Measurements from ENCODE around the gene SIRPA. TPM values are rescaled to one million over a fixed set of nuclear protein-coding genes. Genes with fewer than 3 reads are reported as not detected.

Gene SIRPA
- total and polyA plus RNA-seq, 2 experiments from 2014 or later, result 93.3 to 101 TPM

GRCh38 chr20:1847780-1848179 lies 47.4 kb upstream of the SIRPA start:
- TF ChIP-seq EZH2 (IDR thresholded peaks at IDR 0.05; ENCODE audit: insufficient read depth, poor library complexity, severe bottlenecking), result no peak
- no peak for TF ChIP-seq EZH2phosphoT487 (IDR thresholded peaks at IDR 0.05; ENCODE audit: insufficient read depth, low read depth)
- no peaks in the 10 kb centered on the region for H3K79me2 ChIP-seq (ENCODE audit: insufficient read depth)
- no peak overlapping the region for H3K4me2 ChIP-seq (ENCODE audit: unreplicated experiment)
- H2AFZ ChIP-seq, result no peak overlapping the region
- no peaks in the 10 kb centered on the region for H3K27me3 ChIP-seq (replicated peaks; ENCODE audit: insufficient read depth)
- peaks cover 11% of the 10 kb centered on the region; the same call in 1 of the 2 replicates for H3F3A ChIP-seq (ENCODE audit: insufficient read depth)
- no peaks in the 10 kb centered on the region for H3K36me3 ChIP-seq (ENCODE audit: low read depth)
- H3K27ac ChIP-seq, result no peak overlapping the region
- no peak overlapping the region for H3K4me3 ChIP-seq
- H3K9me2 ChIP-seq (ENCODE audit: insufficient read depth), result no peaks in the 10 kb centered on the region
- no peak overlapping the region for H3K9ac ChIP-seq
- no peak for DNase-seq
- in situ Hi-C loops (cut with MboI), result no loop called here
- H4K20me1 ChIP-seq (ENCODE audit: insufficient read depth), result no peaks in the 10 kb centered on the region
- H3K4me1 ChIP-seq (ENCODE audit: insufficient read depth), result no peaks in the 10 kb centered on the region
- H3K9me3 ChIP-seq (ENCODE audit: low read depth), result no peaks in the 10 kb centered on the region
- WGBS, 2 experiments (ENCODE audit: low coverage in 1 of 2, low lambda C conversion rate in 2 of 2, missing lambda C conversion rate in 2 of 2), result 98 to 100% methylated on average over 2 of the region's 2 CpGs

DNA sequence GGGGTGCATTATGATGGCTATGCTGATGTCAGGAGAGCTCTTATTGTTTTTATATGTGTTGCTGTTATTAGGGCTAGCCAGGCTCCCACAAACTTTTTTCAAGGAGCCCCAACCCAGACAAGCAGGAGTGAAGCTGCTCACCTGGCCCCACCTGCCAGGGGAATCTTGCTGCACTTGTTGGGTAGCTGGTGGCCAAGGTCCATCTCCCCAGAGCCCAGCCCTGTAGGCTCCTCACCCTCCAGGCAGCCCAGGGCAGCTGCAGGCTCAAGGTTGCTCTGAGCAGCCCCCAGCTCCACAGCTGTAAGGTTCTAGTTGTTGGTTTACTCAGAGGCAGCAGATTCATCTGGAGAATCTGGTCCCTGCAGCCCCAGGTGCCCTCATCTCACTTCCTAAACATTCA lies 46.8 kb upstream of the SIRPA start:
- in situ Hi-C loops (cut with MboI), result no loop called here

DNA sequence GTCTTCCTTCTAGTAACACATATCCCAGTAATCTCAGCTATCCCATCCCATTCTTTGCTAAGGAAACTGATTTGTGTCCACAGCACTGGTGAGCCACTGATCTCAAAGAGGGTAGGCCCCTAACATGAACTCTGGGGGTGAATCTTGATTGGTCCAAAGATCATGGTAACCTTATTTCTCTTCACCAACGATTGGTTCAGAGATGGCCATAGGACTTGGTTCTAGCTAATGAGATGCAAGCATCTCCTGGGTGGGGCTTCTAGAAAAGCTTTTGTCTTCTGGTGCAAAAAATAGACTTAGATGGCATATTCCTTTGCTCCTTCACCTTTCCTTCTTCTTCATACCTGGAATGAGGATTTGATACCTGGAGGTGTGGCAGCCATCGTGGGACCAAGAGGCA lies 43.8 kb upstream of the SIRPA start:
- no peak overlapping the region for H3K9ac ChIP-seq
- H3K27ac ChIP-seq, result no peak overlapping the region
- H3K36me3 ChIP-seq (ENCODE audit: low read depth), result no peaks in the 10 kb centered on the region
- in situ Hi-C loops (cut with MboI), result no loop called here
- no peaks in the 10 kb centered on the region for H3K79me2 ChIP-seq (ENCODE audit: insufficient read depth)
- no peaks in the 10 kb centered on the region for H3K9me2 ChIP-seq (ENCODE audit: insufficient read depth)
- WGBS, 2 experiments (ENCODE audit: low coverage in 1 of 2, low lambda C conversion rate in 2 of 2, missing lambda C conversion rate in 2 of 2), result 67 to 72% methylated on average over 2 of the region's 2 CpGs
- no peaks in the 10 kb centered on the region for H4K20me1 ChIP-seq (ENCODE audit: insufficient read depth)
- no peak for DNase-seq
- H3K4me1 ChIP-seq (ENCODE audit: insufficient read depth), result no peaks in the 10 kb centered on the region
- H3K4me2 ChIP-seq (ENCODE audit: unreplicated experiment), result no peak overlapping the region
- H3K9me3 ChIP-seq (ENCODE audit: low read depth), result no peaks in the 10 kb centered on the region
- H2AFZ ChIP-seq, result no peak overlapping the region
- no peak for TF ChIP-seq EZH2 (IDR thresholded peaks at IDR 0.05; ENCODE audit: insufficient read depth, poor library complexity, severe bottlenecking)
- TF ChIP-seq EZH2phosphoT487 (IDR thresholded peaks at IDR 0.05; ENCODE audit: insufficient read depth, low read depth), result no peak
- H3K27me3 ChIP-seq (replicated peaks; ENCODE audit: insufficient read depth), result no peaks in the 10 kb centered on the region
- no peak overlapping the region for H3K4me3 ChIP-seq
- no peaks in the 10 kb centered on the region for H3F3A ChIP-seq (ENCODE audit: insufficient read depth)

More for the DNA sequence above, 46.8 kb upstream of the SIRPA start:
- H3K4me2 ChIP-seq (ENCODE audit: unreplicated experiment), result no peak overlapping the region
- H4K20me1 ChIP-seq (ENCODE audit: insufficient read depth), result no peaks in the 10 kb centered on the region
- no peaks in the 10 kb centered on the region for H3K4me1 ChIP-seq (ENCODE audit: insufficient read depth)
- no peak for TF ChIP-seq EZH2 (IDR thresholded peaks at IDR 0.05; ENCODE audit: insufficient read depth, poor library complexity, severe bottlenecking)
- no peak for TF ChIP-seq EZH2phosphoT487 (IDR thresholded peaks at IDR 0.05; ENCODE audit: insufficient read depth, low read depth)
- no peak overlapping the region for H2AFZ ChIP-seq
- no peaks in the 10 kb centered on the region for H3K27me3 ChIP-seq (replicated peaks; ENCODE audit: insufficient read depth)
- H3K9me3 ChIP-seq (ENCODE audit: low read depth), result no peaks in the 10 kb centered on the region
- H3K9ac ChIP-seq, result no peak overlapping the region
- H3K4me3 ChIP-seq, result no peak overlapping the region
- no peaks in the 10 kb centered on the region for H3K36me3 ChIP-seq (ENCODE audit: low read depth)
- H3K27ac ChIP-seq, result no peak overlapping the region
- peaks cover 11% of the 10 kb centered on the region; the same call in 1 of the 2 replicates for H3F3A ChIP-seq (ENCODE audit: insufficient read depth)
- H3K79me2 ChIP-seq (ENCODE audit: insufficient read depth), result no peaks in the 10 kb centered on the region
- DNase-seq, result no peak
- H3K9me2 ChIP-seq (ENCODE audit: insufficient read depth), result no peaks in the 10 kb centered on the region

- Histone ChIP-seq H3K36me3 (ENCODE audit: low read depth) (no peaks in the 10 kb centered on the region), H3K9ac (no peak overlapping the region), H3K27me3 (replicated peaks; ENCODE audit: insufficient read depth) (no peaks in the 10 kb centered on the region), H2AFZ (no peak overlapping the region), H3K4me3 (no peak overlapping the region), H4K20me1 (ENCODE audit: insufficient read depth) (no peaks in the 10 kb centered on the region), H3F3A (ENCODE audit: insufficient read depth) (peaks cover 1% of the 10 kb centered on the region; the same call in 1 of the 2 replicates), H3K4me2 (ENCODE audit: unreplicated experiment) (no peak overlapping the region), H3K79me2 (ENCODE audit: insufficient read depth) (no peaks in the 10 kb centered on the region), H3K27ac (no peak overlapping the region), H3K4me1 (ENCODE audit: insufficient read depth) (peaks cover under 1% of the 10 kb centered on the region; the same call in 1 of the 2 replicates), H3K9me2 (ENCODE audit: insufficient read depth) (no peaks in the 10 kb centered on the region), H3K9me3 (ENCODE audit: low read depth) (no peaks in the 10 kb centered on the region)
- in situ Hi-C loops (cut with MboI), result no loop called here
- WGBS, 2 experiments (ENCODE audit: low coverage in 1 of 2, low lambda C conversion rate in 2 of 2, missing lambda C conversion rate in 2 of 2), result 84 to 87% methylated on average over 7 of the region's 7 CpGs
- DNase-seq, result no peak
- TF ChIP-seq EZH2 (IDR thresholded peaks at IDR 0.05; ENCODE audit: insufficient read depth, poor library complexity, severe bottlenecking) (no peak), EZH2phosphoT487 (IDR thresholded peaks at IDR 0.05; ENCODE audit: insufficient read depth, low read depth) (no peak)
Measured at GRCh38 chr20:1853473-1853872, 41.7 kb upstream of the SIRPA start.

DNA sequence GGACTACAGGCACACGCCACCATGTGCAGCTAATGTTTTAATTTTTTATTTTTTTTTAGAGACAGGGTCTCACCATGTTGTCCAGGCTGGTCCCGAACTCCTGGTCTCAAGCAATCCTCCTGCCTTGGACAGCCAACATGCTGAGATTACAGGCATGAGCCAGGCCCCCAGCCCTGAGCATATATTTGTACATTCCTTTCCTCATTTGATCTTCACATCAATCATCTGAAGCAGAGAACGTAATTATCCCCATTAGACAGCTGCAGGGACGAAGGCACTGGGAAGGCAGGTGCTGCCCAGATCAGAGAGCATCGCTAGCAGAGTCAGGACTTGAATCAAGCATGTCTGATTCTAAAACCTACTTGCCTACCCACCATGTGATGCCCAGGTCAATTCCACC lies 41.0 kb upstream of the SIRPA start:
- Histone ChIP-seq H3K36me3 (ENCODE audit: low read depth) (no peaks in the 10 kb centered on the region), H3K9me3 (ENCODE audit: low read depth) (no peaks in the 10 kb centered on the region), H3K4me1 (ENCODE audit: insufficient read depth) (peaks cover 8% of the 10 kb centered on the region), H2AFZ (no peak overlapping the region), H3F3A (ENCODE audit: insufficient read depth) (peaks cover 6% of the 10 kb centered on the region), H3K4me2 (ENCODE audit: unreplicated experiment) (no peak overlapping the region), H4K20me1 (ENCODE audit: insufficient read depth) (no peaks in the 10 kb centered on the region), H3K4me3 (no peak overlapping the region), H3K27me3 (replicated peaks; ENCODE audit: insufficient read depth) (no peaks in the 10 kb centered on the region), H3K9ac (no peak overlapping the region), H3K9me2 (ENCODE audit: insufficient read depth) (no peaks in the 10 kb centered on the region), H3K27ac (no peak overlapping the region), H3K79me2 (ENCODE audit: insufficient read depth) (no peaks in the 10 kb centered on the region)
- WGBS, 2 experiments (ENCODE audit: low coverage in 1 of 2, low lambda C conversion rate in 2 of 2, missing lambda C conversion rate in 2 of 2), result 80 to 81% methylated on average over 5 of the region's 5 CpGs
- in situ Hi-C loops (cut with MboI), result no loop called here
- no peak for DNase-seq
- TF ChIP-seq EZH2 (IDR thresholded peaks at IDR 0.05; ENCODE audit: insufficient read depth, poor library complexity, severe bottlenecking) (no peak), EZH2phosphoT487 (IDR thresholded peaks at IDR 0.05; ENCODE audit: insufficient read depth, low read depth) (no peak)

All from GM23248 (cell line).